ENCODE results near the gene HMX1. TPM values are rescaled to one million over a fixed set of nuclear protein-coding genes. Genes with fewer than 3 reads are reported as not detected.

HMX1 gene
- total RNA-seq, 2 experiments from 2014 or later: not detected

DNA sequence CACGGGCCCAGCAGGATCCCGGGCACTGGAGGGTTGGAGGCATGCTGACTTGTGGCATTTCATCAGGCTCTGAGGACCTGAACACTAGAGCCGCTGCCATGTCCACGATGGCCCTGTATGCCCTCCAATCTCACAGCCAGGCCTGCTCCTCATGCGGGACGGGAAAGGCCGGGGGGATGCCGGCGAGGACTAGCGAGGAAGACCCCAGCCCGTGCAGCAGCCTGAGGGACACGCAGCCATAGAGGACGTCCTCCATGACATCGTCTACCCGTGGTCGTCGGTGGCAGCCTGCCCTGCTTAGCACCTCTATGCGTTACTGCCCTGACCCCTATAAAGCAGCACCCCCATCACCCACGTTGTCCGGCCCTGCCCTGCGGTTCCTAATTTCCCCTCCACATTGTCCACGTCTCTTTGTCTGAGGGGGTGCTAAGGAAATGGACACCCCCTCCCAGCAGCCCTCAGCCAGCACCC lies 32.6 kb downstream of the HMX1 start:
- DNase-seq: no peak

GRCh38 chr4:8838296-8838960 lies 33.2 kb downstream of the HMX1 start:
- no peaks in the 10 kb centered on the region for H3K9me3 Mint-ChIP-seq
- no peak overlapping the region for H3K4me3 Mint-ChIP-seq
- peaks cover 3% of the 10 kb centered on the region for H3K27me3 Mint-ChIP-seq
- no peak for DNase-seq
- no peaks in the 10 kb centered on the region for H3K36me3 Mint-ChIP-seq
- no peak overlapping the region for H3K27ac Mint-ChIP-seq
- H3K4me1 Mint-ChIP-seq: no peaks in the 10 kb centered on the region

More for the DNA sequence above, 32.6 kb downstream of the HMX1 start:
- no peak overlapping the region for H3K27ac Mint-ChIP-seq
- H3K4me3 Mint-ChIP-seq: no peak overlapping the region
- peaks cover 3% of the 10 kb centered on the region for H3K27me3 Mint-ChIP-seq
- H3K4me1 Mint-ChIP-seq: no peaks in the 10 kb centered on the region
- no peaks in the 10 kb centered on the region for H3K36me3 Mint-ChIP-seq
- no peaks in the 10 kb centered on the region for H3K9me3 Mint-ChIP-seq

DNA sequence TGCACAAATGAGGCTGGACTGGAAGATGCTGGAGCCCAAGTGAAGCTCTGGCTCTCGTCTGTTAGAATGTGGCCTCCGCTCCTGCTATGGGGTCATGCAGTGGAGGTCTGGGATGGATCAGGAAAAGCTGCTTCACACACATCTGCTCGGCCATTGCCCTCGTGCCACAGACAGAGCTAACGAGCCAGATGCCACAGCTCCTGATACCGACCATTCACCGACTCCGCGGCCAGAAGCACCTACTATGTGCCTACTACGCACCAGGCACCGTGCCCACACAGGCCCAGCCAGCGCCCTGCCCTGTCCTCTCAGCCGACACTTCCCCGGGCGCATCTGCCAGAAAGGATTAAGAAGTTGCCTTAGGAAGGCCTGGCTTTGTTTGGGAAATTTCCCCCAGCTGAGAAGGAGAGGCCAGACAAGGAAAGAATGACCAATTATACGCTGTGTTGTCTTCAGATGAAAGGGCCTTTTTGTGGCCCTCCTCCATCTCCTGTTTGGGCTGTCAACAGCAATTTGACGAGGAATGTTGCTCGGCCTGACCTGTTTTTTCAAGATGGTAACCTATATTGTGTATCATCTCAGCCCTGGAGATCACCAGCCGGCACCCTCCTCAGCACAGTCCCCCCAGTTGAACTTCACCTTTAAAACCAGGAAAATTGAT lies 34.3 kb downstream of the HMX1 start:
- H3K27me3 Mint-ChIP-seq: peaks cover 3% of the 10 kb centered on the region
- no peak for DNase-seq

GRCh38 chr4:8836664-8837171 lies 34.9 kb downstream of the HMX1 start:
- no peaks in the 10 kb centered on the region for H3K9me3 Mint-ChIP-seq
- no peaks in the 10 kb centered on the region for H3K4me1 Mint-ChIP-seq
- H3K27ac Mint-ChIP-seq: no peak overlapping the region
- no peaks in the 10 kb centered on the region for H3K36me3 Mint-ChIP-seq
- no peak for DNase-seq
- H3K27me3 Mint-ChIP-seq: peaks cover 3% of the 10 kb centered on the region
- no peak overlapping the region for H3K4me3 Mint-ChIP-seq

More for the DNA sequence above, 34.3 kb downstream of the HMX1 start:
- Mint-ChIP-seq H3K4me3 (no peak overlapping the region), H3K9me3 (no peaks in the 10 kb centered on the region), H3K4me1 (no peaks in the 10 kb centered on the region), H3K36me3 (no peaks in the 10 kb centered on the region), H3K27ac (no peak overlapping the region)

- no peaks in the 10 kb centered on the region for H3K36me3 Mint-ChIP-seq
- H3K4me1 Mint-ChIP-seq: no peaks in the 10 kb centered on the region
- H3K27me3 Mint-ChIP-seq: peaks cover 3% of the 10 kb centered on the region
- DNase-seq: no peak
- H3K4me3 Mint-ChIP-seq: no peak overlapping the region
- H3K9me3 Mint-ChIP-seq: no peaks in the 10 kb centered on the region
- H3K27ac Mint-ChIP-seq: no peak overlapping the region
Observed at GRCh38 chr4:8835521-8836365, 35.9 kb downstream of the HMX1 start.

- no peak for DNase-seq
- Mint-ChIP-seq H3K27ac (no peak overlapping the region), H3K36me3 (no peaks in the 10 kb centered on the region), H3K9me3 (no peaks in the 10 kb centered on the region), H3K27me3 (peaks cover 3% of the 10 kb centered on the region), H3K4me3 (no peak overlapping the region), H3K4me1 (no peaks in the 10 kb centered on the region)
Observed at GRCh38 chr4:8834681-8835220, 36.9 kb downstream of the HMX1 start.

DNA sequence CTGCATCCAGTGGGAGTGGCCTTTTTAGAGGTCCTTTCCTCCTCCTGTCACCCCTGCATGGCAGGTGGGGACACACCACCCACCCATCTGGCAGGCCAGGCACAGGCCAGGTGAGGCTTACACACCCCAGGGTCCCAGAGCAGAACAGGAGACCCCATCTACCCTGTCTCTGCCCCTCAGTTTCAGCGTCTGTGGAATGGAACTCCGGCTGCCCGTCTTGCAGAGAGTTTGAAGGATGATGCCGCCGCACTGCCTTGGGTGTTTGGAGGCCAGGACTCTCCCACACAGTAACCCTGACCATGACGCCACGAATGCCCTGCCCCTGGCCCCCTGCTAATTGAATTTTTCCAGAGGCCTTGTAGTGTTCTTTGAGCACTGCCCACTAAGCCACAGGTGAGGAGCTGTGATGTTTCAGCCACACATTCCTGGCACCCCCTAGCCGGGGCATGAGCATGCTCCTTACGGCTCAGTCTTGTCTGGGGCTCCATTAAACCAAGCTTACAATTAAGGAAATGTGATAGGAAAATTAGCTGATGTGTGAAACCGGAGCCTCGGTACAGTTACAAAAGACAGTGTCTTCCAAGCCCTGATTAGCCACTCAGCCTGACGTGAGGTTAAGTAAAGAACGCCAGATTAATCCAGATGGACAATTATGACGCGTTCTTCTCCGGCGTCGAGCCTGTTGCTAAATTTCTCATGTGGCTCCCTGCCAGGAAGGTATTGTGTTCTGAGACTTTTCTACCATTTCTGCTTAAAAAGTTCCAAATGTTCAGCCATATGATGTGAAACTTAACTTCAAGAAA lies 39.3 kb downstream of the HMX1 start:
- Mint-ChIP-seq H3K4me1 (no peaks in the 10 kb centered on the region), H3K9me3 (no peaks in the 10 kb centered on the region), H3K27ac (no peak overlapping the region), H3K27me3 (peaks cover 3% of the 10 kb centered on the region), H3K36me3 (no peaks in the 10 kb centered on the region), H3K4me3 (no peak overlapping the region)
- DNase-seq: no peak

GRCh38 chr4:8831221-8832112 lies 40.2 kb downstream of the HMX1 start:
- Mint-ChIP-seq H3K27me3 (peaks cover 3% of the 10 kb centered on the region), H3K9me3 (no peaks in the 10 kb centered on the region), H3K4me3 (no peak overlapping the region), H3K4me1 (no peaks in the 10 kb centered on the region), H3K27ac (no peak overlapping the region), H3K36me3 (no peaks in the 10 kb centered on the region)
- no peak for DNase-seq

- H3K4me1 Mint-ChIP-seq: no peaks in the 10 kb centered on the region
- no peaks in the 10 kb centered on the region for H3K9me3 Mint-ChIP-seq
- no peak for DNase-seq
- no peak overlapping the region for H3K4me3 Mint-ChIP-seq
- H3K27ac Mint-ChIP-seq: no peak overlapping the region
- H3K27me3 Mint-ChIP-seq: peaks cover 2% of the 10 kb centered on the region
- H3K36me3 Mint-ChIP-seq: no peaks in the 10 kb centered on the region
Observed at GRCh38 chr4:8830611-8831200, 40.9 kb downstream of the HMX1 start.

GRCh38 chr4:8830056-8830455 lies 41.6 kb downstream of the HMX1 start:
- peaks cover 4% of the 10 kb centered on the region for H3K27me3 Mint-ChIP-seq
- H3K4me3 Mint-ChIP-seq: no peak overlapping the region
- no peaks in the 10 kb centered on the region for H3K4me1 Mint-ChIP-seq
- DNase-seq: no peak
- no peak overlapping the region for H3K27ac Mint-ChIP-seq
- H3K36me3 Mint-ChIP-seq: no peaks in the 10 kb centered on the region
- H3K9me3 Mint-ChIP-seq: no peaks in the 10 kb centered on the region

GRCh38 chr4:8829584-8829983 lies 42.1 kb downstream of the HMX1 start:
- H3K36me3 Mint-ChIP-seq: no peaks in the 10 kb centered on the region
- H3K9me3 Mint-ChIP-seq: no peaks in the 10 kb centered on the region
- no peak for DNase-seq
- no peaks in the 10 kb centered on the region for H3K4me1 Mint-ChIP-seq
- no peak overlapping the region for H3K27ac Mint-ChIP-seq
- peaks cover 4% of the 10 kb centered on the region for H3K27me3 Mint-ChIP-seq
- no peak overlapping the region for H3K4me3 Mint-ChIP-seq

GRCh38 chr4:8828869-8829268 lies 42.8 kb downstream of the HMX1 start:
- Mint-ChIP-seq H3K9me3 (no peaks in the 10 kb centered on the region), H3K4me1 (no peaks in the 10 kb centered on the region), H3K36me3 (no peaks in the 10 kb centered on the region), H3K27me3 (peaks cover 4% of the 10 kb centered on the region), H3K27ac (no peak overlapping the region), H3K4me3 (no peak overlapping the region)
- DNase-seq: no peak

DNA sequence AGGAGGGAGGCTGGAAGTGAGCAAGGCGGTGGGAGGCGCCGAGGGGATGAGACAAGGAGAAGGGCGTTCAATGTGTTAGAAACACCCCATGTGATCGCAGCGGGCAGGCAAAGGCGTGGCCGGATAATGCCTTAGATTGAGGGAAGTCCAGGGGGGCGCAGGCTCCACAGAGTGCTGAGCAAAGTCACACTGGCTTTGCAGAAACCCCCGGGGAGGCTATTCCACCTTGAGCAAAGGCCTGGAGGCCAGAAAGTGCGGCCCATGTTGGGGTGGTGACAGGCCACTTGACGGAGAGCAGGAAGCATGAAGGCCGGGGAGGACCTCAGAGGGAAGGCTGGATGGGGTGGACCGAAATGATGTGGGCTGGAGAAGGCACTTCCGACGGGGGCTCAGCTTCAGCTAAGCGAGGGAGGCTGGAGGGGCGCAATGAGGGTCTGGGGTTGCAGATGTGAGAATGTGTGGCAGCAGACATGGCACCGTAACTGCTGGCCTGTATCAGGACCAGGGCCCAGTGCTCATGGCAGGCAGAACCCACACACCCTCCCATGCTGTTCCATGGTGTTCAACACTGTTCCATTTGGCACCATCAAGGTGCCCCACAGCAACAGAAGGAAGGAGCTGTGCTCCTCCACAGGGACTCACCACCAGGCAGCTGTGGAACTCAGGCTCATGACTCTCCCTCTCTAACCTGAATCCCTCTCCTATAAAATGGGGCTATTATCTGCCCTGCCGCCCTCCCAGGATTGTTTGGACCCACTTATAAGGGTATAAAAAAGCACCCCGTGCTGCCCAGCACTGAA lies 50.3 kb downstream of the HMX1 start:
- Mint-ChIP-seq H3K4me1 (no peaks in the 10 kb centered on the region), H3K36me3 (no peaks in the 10 kb centered on the region), H3K27ac (no peak overlapping the region), H3K4me3 (no peak overlapping the region), H3K27me3 (peaks cover 13% of the 10 kb centered on the region), H3K9me3 (no peaks in the 10 kb centered on the region)
- no peak for DNase-seq

All from activated naive CD8-positive, alpha-beta T cell treated with anti-CD3 and anti-CD28 coated beads for 36 hours (primary cell).